ENCODE results near the gene SERAC1.

Gene SERAC1

GRCh38 chr6:158086054-158086503, 82.0 kb downstream of the SERAC1 start:
- no peak for TF ChIP-seq CTCF (IDR thresholded peaks at IDR 0.05; ENCODE audit: extremely low read depth, missing control alignments)
- no peak for DNase-seq (ENCODE audit: low spot score)

GRCh38 chr6:158085261-158086053, 82.6 kb downstream of the SERAC1 start:
- no peak for TF ChIP-seq CTCF (IDR thresholded peaks at IDR 0.05; ENCODE audit: extremely low read depth, missing control alignments)
- DNase-seq (ENCODE audit: low spot score): no peak

- TF ChIP-seq CTCF (IDR thresholded peaks at IDR 0.05; ENCODE audit: extremely low read depth, missing control alignments): no peak
- no peak for DNase-seq (ENCODE audit: low spot score)
Measured at GRCh38 chr6:158083455-158084325, 84.4 kb downstream of the SERAC1 start.

GRCh38 chr6:158081657-158081935, 86.5 kb downstream of the SERAC1 start:
- no peak for DNase-seq (ENCODE audit: low spot score)
- no peak for TF ChIP-seq CTCF (IDR thresholded peaks at IDR 0.05; ENCODE audit: extremely low read depth, missing control alignments)

- no peak for DNase-seq (ENCODE audit: low spot score)
- no peak for TF ChIP-seq CTCF (IDR thresholded peaks at IDR 0.05; ENCODE audit: extremely low read depth, missing control alignments)
Measured at GRCh38 chr6:158080849-158081656, 87.0 kb downstream of the SERAC1 start.

- no peak for TF ChIP-seq CTCF (IDR thresholded peaks at IDR 0.05; ENCODE audit: extremely low read depth, missing control alignments)
Measured at GRCh38 chr6:158078320-158078719, 89.7 kb downstream of the SERAC1 start.

More at GRCh38 chr6:158078320-158078719, 89.7 kb downstream of the SERAC1 start:
- no peak for DNase-seq (ENCODE audit: low spot score)
